IPS-NIHi7 (cell line): ENCODE data around the gene NKX2-3.
A peak's percentile ranks its signal among the peaks of the same experiment; 100 is the strongest.

Experiments
- DNase-seq: peaks from one replicate; pipeline ENCODE4 v3.0.0; 2012; ENCODE audit warnings: mixed read lengths; ENCODE audit errors: extremely low spot score

The NKX2-3 gene

DNA sequence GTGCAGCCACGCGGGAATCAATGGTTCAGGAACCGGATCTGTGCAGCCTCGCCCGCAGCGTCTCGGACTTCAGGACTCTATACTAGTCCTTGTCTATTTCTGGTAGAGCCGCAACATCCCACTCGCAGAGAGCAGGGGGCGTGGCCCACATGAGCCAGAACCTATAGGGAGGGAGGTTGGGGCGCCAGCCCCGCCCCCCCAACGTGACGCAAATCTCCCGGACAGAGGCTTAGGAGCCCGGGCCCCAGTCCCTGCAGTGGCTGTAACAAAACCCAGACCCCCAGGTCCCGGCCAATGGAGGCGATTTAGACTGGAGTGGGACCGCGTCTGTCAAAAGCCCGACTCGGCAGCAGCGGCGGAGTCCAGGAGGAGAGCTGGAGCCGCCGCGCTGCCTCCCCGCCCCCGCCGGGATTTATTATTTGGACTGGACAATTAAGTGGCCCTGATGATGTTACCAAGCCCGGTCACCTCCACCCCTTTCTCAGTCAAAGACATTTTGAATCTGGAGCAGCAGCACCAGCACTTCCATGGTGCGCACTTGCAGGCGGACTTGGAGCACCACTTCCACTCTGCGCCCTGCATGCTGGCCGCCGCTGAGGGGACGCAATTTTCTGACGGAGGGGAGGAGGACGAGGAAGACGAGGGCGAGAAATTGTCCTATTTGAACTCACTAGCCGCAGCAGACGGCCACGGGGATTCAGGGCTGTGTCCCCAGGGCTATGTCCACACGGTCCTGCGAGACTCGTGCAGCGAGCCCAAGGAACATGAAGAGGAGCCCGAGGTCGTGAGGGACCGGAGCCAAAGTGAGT is at the start of gene NKX2-3:
Gene NKX2-3 (plus strand): TSS at position 256 of the 809 bp plus-strand sequence. CDS start 190 bp downstream, at position 446.
- peak; percentile 78 for DNase-seq

DNA sequence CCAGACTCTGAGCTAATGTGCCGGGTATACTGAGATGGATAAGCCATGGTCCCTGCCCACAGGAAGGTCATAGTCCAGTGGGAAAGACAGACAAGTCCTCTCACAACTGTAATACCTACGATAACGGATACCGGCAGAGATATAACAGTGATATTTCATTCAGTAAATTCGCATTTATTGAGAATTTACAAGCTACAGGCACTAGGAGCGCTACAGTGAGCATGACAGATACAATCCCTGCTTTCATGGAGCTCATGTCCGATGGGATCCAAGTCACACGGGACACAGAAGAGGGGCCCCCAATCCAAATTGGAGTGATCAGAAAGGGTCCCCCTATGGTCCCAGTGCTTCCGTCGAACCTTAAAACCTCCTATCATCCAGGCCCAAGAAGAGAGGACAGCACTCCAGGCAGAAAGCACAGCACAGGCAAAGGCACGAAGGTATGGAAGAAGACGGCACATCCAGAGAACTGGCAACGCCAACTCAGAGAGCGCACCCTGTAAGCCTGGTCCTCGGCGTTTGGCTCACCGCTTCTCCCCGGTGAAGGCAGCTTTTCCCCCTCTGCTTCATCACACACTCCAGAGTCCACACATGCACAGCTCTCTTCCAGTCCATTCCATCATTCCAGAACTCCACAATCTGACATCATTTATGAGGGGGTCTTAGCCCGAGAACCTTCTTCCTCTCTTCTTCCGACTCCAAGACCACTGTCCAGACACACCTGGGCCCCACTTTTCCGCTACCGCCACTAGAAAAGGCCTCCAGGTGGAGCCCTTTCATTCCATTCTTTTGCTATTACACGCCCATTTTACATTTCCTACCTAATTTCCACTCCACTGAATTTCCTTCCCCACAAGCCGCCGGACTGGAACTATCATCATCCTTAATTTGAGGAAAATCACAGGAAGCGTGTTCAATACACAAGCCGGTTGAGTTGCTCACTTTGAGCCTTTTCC is 47.8 kb upstream of the NKX2-3 start:
- DNase-seq: peak; percentile 73

- DNase-seq: no peak
Observed at GRCh38 chr10:99487125-99487807, 45.5 kb upstream of the NKX2-3 start.

DNA sequence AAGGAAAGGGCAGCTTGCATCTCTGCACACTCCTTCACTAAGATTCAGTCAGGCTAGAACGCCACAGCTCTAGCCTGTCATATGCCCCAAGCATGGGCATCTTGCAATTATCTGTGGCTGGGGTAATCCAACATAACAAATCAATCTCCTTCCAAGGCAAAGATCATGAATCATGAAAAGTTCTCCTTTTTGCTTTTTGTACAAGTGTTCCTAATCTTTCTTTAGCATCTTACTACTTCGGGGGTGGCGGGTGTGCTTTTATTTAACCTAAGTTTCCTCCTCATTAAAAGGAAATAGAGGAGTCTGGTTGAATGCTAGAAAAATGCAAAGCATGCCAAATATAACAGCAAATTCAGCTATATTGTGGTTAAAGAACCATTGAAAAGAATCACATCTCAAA is 43.5 kb upstream of the NKX2-3 start:
- DNase-seq: no peak

DNA sequence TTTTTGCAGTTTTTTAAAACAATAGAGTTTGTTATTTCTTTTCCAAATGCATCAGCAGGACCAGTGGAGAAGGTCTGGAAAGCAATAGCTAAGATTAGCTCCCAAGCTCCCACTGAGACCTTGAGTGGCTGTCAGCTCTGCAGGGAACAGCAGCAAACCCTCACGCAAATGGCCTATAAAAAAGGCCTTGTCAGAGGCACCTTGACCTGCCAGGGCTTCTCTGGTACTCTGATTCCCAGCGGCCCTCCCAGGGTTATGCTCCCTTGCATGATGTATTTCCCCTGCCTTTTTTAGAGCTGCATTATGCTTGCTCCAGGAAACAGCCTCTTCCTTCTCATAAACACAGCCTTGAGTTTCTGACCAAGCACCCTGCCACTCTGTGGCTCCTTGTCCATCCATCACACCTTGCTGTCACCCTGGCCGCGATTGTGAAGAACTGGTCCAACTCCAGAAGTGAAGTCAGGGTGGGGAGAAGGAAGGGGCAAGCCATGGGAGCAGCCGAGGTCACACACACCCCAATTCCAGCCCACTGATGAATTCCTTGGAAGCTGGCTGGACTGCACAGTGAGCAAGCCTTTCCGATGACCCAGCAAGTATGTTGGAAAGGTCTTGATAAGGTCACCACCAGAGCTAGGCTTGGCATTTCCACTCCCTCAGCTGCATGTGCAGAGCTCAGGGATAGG is 35.3 kb upstream of the NKX2-3 start:
- DNase-seq: no peak

GRCh38 chr10:99506416-99506815 is 26.3 kb upstream of the NKX2-3 start:
- DNase-seq: no peak

DNA sequence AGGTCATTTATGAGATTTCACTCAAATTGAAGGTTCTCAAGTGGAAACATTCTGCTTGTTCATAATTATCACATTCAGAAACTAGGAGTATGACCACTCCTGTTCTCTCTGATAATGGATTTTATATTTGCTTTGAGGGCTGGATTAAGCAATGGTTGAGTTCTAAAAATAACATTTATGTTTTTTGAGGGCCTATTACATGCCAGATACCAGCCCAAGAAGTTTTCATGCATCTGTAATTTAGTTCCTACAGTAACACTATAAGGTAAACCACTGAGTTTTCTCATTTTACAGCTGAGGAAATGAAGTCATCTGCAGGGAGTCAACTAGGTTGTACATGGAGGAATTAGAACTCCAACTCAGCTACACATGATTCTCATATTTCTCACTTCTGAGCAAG is 25.5 kb upstream of the NKX2-3 start:
- DNase-seq: no peak

- DNase-seq: no peak
Observed at GRCh38 chr10:99513061-99513460, 19.7 kb upstream of the NKX2-3 start.

GRCh38 chr10:99519690-99520039 is 13.1 kb upstream of the NKX2-3 start:
- DNase-seq: no peak

DNA sequence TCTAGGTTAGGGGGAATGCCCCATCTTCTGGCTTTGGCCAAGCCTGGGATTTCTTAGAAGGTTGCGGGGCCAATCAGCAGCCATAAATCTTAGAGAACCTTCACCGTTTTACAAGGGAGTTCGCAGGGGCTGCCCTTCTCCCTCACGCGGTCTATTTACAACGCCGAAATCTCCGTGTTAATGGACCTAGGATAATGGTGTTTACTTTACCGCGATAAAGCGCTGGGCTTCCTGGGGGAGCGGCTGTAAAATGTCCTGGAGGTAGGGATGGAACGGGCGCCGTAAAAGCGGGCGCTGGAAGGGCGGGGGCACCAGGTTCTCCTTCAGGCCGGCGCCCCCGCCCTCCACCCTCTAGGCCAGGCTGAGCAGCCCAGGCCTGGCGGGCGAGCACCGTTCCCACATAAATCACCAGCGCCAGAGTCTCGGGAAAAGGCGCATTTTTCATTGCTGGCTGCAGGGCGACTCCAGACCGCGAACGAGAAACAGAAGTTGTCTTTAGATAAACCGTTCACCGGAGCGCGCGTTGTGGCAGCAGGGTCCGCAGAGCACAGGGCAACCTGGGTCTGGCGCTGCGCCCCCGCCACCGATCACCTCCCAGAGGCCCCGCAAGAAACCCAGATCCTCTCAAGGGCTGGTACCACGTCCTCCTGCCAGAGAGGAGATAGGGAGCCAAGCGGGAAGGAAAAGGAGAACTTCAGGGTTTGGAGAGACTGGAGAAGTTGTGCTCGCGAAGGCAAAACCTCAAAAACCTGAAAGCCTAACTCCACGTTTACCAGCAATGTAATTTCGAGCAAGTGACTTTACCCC is 12.5 kb upstream of the NKX2-3 start:
- no peak for DNase-seq

DNA sequence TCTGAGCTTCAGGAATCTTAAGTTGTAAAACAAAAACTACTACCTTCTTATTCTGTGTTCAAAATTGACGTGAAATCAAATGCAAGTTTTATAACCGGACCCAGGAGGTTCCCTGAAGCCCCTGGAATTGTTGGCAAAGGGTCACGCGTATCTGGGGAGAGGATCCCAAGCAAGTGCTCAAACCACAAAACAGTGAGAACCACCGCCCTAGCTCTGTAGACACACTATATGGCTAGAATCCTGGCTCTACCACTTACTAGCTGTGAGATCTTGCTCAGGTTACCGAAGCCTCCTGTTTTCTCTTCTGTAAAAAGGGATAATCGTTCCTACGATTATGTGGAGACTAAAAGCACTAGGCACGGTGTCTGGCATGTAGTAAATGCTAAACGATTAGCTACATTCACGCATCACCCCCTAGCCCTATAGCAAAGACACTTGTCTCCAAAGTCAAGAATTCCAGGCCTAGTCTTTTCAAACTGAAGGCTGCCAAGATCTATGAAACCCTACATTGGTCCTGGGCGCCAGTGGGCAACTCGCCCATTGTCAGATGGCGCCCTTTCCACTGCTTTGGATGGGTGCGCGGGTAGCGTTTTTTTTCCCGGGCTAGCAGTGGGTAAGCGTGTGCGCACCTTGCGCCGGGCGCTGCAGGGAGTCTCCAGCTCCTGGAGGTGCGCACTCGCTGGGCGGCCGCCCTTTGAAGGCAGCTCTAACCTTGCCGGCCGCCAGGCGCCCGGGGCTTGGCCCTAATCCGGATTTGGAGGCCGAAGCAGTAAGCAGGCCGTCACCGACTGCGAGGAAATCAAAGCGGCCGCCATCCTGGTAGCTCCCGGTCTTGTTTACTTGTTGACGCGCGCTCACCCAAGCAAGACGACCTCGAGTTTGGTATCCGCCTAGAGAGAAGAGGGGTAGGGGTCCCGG is 11.6 kb upstream of the NKX2-3 start:
- DNase-seq: no peak

- no peak for DNase-seq
Observed at GRCh38 chr10:99521765-99522469, 10.8 kb upstream of the NKX2-3 start.

- peak; percentile 70 for DNase-seq
Observed at GRCh38 chr10:99522470-99523250, 10.1 kb upstream of the NKX2-3 start.

GRCh38 chr10:99523251-99523773 is 9.4 kb upstream of the NKX2-3 start:
- DNase-seq: peak; percentile 59

DNA sequence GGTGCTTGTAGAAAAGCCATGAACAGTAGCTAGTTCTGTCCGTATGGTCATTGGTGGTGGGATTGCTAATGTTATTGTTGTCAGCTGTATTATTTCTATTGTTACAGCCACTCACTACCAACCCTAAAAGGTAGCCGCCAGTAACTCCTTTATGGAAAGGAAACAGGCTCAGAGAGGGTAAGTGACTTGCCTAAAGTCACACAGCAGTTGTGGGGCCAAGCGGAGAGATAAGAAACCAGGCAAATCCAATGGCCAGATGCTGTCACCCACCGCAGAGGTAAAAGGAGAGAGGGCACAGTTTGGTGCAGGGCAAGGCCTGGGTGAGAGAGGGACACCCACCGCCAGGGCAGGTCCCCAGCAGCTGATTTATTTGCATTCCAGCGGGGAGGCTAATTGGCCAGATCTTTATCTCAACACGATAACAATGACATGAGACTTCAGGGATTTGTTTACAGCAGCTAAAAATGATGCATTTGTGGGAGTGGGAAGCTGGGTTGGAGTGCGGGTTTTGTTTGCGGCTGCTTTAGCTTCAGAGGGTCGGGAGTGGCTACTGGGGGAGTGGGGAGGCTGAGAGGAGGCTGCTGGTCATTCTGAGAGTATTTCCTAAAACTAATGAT is 8.6 kb upstream of the NKX2-3 start:
- DNase-seq: no peak

- DNase-seq: no peak
Observed at GRCh38 chr10:99524736-99525380, 7.9 kb upstream of the NKX2-3 start.

DNA sequence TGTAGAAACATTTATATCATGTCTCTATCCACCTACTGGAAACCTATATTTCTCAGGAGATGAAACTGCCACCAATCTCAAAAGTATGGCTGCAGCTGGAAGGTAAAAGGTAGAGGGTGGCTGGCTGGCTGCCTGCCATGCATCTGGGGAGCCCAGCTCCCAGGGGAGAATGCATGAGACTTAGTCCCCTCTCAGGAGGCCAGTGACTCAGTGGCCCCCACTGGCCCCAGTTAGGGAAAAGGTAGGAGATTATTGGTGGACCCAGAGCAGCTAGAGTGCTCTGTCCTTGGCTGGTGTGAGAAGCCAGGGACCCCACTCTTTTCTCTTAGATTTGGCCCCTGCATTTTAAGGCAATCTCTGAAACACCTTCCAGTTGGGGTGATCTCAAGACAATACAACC is 6.8 kb upstream of the NKX2-3 start:
- no peak for DNase-seq
